ENCODE measurements around the gene COL6A2.
"Not testable (repeated sequence)": the region's sequence is repeated elsewhere in the genome, so short reads cannot be mapped to it uniquely, and the experiment has no call there.

COL6A2 gene

DNA sequence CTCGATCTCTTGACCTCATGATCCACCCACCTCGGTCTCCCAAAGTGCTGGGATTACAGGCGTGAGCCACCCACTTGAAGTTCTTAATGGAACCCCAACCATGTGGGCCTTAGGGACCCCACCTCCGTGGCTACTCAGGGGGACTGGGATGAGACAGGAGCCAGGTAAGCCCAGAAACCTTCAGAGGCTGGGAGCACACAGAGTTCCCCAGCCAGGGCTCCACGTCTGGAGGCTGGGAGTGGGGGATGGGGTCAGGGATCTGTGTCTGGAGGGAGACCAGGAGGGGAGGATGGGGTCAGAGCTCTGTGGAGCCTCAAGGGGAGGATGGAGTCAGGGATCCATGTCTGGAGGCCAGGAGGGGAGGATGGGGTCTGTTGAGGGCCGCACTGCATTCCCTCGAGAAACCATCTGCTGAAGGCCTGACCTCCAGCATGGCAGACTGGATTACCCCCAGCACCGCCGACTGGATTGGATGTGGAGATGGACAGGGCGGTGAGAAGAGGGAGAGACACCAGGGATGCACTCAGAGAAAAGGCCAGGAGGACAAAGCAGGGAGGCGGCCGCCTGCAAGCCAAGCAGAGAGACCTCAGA lies 59.6 kb downstream of the COL6A2 start:
- no peaks in the 10 kb centered on the region for H3K36me3 Mint-ChIP-seq (ENCODE audit: low read depth)
- no peaks in the 10 kb centered on the region for H3K4me1 Mint-ChIP-seq (ENCODE audit: low read depth)
- H3K9me3 Mint-ChIP-seq, result no peaks in the 10 kb centered on the region
- DNase-seq, result peak; percentile 5
- no peak overlapping the region for H3K27ac Mint-ChIP-seq
- H3K4me3 Mint-ChIP-seq, result no peak overlapping the region
- H3K27me3 Mint-ChIP-seq, result no peaks in the 10 kb centered on the region

DNA sequence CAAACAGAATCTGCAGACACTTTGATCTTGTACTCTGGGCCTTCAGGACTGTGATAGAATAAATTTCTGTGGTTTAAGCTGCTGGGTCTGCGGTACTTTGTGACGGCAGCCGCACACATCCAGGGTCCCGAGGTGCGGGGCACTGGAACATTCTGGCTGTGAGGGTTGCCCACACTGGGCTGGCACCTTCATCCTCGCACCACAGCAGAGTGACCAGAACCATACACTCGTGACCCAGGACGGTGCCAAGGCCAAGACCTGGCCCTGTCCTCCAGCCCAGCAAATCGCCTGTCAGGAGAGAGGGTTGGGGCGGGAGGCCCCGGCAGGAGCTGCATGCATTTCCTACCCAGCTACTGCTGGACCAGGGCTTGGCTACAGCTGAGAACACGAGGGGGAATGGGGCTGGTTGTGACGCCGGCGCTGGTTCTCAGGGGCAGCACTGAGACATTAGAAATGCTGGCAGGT lies 60.1 kb downstream of the COL6A2 start:
- H3K9me3 Mint-ChIP-seq, result no peaks in the 10 kb centered on the region
- H3K27ac Mint-ChIP-seq, result no peak overlapping the region

DNA sequence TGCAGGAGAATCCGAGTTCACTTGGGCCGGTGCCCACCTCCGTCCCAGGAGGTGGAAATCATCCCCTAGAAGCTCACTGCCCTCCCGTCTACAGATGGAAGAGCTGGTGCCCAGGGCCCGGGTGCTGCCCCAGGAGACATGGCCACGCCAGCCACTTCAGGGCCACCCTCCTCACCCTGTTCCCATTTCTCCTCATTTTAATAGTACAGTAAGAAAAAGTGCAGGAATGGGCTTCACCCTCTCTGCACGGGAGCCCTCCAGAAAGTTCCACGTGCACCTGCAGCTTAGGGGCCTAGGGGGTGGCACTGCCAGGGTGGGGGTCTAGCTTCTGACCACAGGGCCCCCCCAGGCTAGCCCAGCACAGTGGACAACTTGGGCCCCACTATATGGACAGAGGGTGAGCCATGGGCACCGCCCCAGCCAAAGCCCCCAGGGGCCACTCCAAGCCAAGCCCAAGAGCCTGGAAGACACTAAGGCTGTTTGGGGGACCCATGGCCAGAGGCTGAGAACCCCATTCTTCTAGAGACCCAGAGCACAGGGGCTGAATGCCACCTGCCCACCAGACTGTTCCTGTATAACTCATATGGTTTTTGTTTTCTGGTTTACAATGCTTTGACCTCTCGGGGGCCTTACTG lies 60.9 kb downstream of the COL6A2 start:
- Mint-ChIP-seq H3K9me3 (no peaks in the 10 kb centered on the region), H3K36me3 (ENCODE audit: low read depth) (no peaks in the 10 kb centered on the region), H3K4me1 (ENCODE audit: low read depth) (no peaks in the 10 kb centered on the region), H3K4me3 (no peak overlapping the region), H3K27ac (no peak overlapping the region), H3K27me3 (no peaks in the 10 kb centered on the region)
- DNase-seq, result peak; percentile 16

More for the DNA sequence above, 60.1 kb downstream of the COL6A2 start:
- DNase-seq, result peak; percentile 5
- H3K36me3 Mint-ChIP-seq (ENCODE audit: low read depth), result no peaks in the 10 kb centered on the region
- H3K27me3 Mint-ChIP-seq, result no peaks in the 10 kb centered on the region
- no peak overlapping the region for H3K4me3 Mint-ChIP-seq
- no peaks in the 10 kb centered on the region for H3K4me1 Mint-ChIP-seq (ENCODE audit: low read depth)

DNA sequence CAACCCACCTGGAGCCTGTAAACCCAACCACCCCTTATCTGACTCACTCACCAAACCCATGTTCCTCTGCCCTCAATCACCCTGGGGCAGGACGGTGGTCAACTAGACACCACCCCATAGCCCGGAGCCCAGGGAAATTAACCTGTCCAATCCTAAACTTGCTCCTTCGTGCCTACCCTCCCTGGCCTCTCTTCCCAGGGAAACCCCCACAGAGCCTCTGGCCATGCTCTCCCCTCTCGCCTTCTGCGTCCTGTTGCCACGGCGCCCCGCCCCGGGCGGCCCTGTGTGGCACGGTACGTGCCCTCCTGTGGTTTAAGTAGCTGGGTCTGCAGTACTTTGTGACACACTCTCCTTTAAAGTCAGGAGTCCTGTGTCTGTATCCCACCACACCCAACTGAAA lies 61.5 kb downstream of the COL6A2 start:
- Mint-ChIP-seq H3K27me3 (no peaks in the 10 kb centered on the region), H3K27ac (no peak overlapping the region), H3K4me3 (no peak overlapping the region), H3K4me1 (ENCODE audit: low read depth) (no peaks in the 10 kb centered on the region), H3K36me3 (ENCODE audit: low read depth) (no peaks in the 10 kb centered on the region), H3K9me3 (no peaks in the 10 kb centered on the region)
- no peak for DNase-seq

DNA sequence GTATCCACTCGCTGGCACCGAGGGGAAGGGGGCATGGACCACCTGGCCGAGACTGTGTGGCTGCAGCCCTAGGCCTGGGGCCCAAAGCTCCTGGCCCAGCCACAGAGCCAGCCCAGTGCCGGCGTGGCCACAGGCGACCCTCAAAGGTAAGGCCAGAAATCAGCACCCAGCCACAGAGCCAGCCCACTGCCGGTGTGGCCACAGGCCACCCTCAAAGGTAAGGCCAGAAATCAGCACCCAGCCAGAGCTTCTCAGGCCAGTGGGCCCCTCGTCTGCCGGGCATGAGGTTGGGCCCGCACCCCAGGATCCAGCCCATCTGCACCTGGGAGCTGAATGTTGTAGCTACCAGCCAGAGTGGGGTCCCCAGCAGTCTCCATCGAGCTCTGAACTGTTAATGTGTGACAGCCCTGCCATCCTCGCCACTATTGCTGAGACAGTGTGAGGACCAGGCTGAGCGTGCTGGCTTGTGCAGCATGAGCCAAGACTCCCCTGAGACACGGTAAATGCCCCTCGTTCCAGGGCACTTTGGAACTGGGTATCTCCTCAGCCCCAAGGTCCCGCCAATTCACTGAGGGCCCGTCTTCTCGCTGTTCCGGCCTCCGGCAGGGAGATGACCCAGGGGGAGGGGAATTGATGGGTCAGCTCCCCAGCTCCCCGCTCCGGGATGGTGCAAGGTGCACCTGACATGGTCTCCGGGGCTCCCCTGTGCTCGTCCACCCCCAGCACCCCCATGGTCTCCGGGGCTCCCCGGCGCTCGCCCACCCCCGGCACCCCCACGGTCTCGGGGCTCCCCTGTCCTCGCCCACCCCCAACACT lies 62.1 kb downstream of the COL6A2 start:
- no peaks in the 10 kb centered on the region for H3K9me3 Mint-ChIP-seq
- no peaks in the 10 kb centered on the region for H3K36me3 Mint-ChIP-seq (ENCODE audit: low read depth)
- H3K27ac Mint-ChIP-seq, result no peak overlapping the region
- H3K27me3 Mint-ChIP-seq, result no peaks in the 10 kb centered on the region
- no peaks in the 10 kb centered on the region for H3K4me1 Mint-ChIP-seq (ENCODE audit: low read depth)
- DNase-seq, result peak; percentile 26
- H3K4me3 Mint-ChIP-seq, result no peak overlapping the region

DNA sequence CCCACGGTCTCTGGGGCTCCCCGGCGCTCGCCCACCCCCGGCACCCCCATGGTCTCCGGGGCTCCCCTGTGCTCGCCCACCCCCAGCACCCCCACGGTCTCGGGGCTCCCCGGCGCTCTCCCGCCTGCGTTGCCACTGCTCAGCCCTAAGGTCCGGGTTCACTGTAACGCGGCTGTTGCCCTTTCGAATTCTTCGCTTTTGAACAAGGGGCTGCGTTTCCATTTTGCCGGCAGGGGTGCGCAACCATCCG lies 62.7 kb downstream of the COL6A2 start:
- H3K4me1 Mint-ChIP-seq (ENCODE audit: low read depth), result no peaks in the 10 kb centered on the region
- DNase-seq, result peak; percentile 31
- no peaks in the 10 kb centered on the region for H3K36me3 Mint-ChIP-seq (ENCODE audit: low read depth)
- no peak overlapping the region for H3K4me3 Mint-ChIP-seq
- no peak overlapping the region for H3K27ac Mint-ChIP-seq
- no peaks in the 10 kb centered on the region for H3K9me3 Mint-ChIP-seq
- no peaks in the 10 kb centered on the region for H3K27me3 Mint-ChIP-seq

DNA sequence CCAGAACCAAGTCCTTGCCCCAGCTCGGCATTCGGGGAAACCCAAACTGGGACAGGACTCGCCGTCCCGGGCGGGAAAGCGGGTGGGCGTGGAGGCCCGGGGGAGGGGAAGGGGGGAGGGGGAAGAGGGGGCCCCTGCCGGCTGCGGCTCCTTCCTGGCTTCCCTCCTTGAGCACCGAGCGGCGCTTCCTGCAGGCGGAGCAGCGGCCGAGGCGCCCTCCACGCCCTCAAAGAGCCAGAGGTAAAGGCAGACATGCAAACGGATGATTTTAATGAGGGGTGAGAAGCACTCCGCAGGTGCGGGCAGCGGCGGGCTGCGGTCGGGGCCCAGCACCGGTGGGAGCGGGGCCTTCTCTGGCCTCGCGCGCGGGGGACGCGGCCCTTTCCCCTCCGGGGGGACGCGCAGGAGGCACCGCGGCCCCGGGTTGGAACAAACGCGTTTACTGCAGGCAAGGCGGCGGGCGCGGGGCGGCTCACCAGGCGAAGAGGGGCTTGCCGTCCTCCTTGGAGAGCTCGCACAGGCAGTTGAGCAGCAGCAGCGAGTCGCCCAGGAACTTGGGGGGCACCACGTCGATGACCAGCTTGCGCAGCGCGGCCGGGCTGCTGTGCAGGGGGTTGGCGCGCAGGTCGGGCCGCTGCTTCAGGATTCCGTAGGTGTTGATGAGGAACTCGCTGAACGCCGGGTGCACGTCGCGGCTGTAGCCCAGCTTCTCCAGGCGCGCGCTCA lies 63.2 kb downstream of the COL6A2 start:
- Mint-ChIP-seq H3K4me3 (no peak overlapping the region), H3K36me3 (ENCODE audit: low read depth) (no peaks in the 10 kb centered on the region), H3K4me1 (ENCODE audit: low read depth) (no peaks in the 10 kb centered on the region), H3K27ac (no peak overlapping the region), H3K9me3 (no peaks in the 10 kb centered on the region), H3K27me3 (no peaks in the 10 kb centered on the region)
- DNase-seq, result peak; percentile 34

DNA sequence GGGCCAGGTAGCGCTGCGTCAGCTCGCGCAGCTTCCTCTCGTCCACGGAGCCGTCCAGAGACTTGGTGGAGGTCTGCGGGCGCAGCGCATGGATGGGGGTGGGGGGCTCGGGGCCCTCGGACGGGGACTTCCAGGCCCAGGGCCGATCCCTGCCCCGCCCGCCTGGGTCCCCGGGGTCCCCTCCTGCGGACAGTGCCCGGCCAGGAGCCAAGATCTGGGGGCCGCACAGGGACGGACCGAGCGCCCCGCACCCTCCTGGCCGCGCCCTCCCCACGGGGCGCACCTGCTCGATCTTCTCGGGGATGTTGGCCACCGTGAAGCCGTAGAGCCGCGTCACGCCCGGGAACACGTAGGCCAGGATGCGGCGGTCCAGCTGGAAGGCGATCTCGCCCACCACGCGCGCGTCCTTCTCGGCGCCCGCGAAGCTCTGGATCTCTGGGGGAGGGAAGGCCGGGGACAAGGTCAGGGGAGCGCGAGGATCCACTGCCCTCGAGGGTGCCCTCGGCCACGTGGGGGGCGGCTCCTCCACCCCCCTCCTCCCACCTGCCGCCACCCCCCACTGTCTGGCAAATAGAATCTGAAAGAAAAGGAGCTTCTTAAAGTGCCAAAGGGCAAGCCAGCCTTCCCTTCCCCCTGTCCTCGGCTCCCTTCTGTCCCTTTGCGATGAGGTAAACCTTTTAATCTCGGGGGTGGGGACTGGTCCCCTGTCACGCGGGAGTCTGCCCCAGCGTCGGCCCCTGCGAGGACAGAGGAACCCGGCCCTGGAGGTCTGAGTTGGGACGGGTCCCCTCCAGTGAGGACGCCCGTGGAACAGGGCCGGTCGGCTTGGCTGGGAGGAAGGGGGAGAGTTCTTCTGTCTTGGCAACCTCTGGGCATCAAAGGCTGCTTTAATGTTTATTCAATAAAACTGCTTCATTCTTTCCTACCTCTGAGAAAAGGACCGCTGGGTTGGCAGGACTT lies 64.0 kb downstream of the COL6A2 start:
- Mint-ChIP-seq H3K36me3 (ENCODE audit: low read depth) (no peaks in the 10 kb centered on the region), H3K27ac (no peak overlapping the region), H3K9me3 (no peaks in the 10 kb centered on the region), H3K27me3 (no peaks in the 10 kb centered on the region), H3K4me3 (no peak overlapping the region), H3K4me1 (ENCODE audit: low read depth) (no peaks in the 10 kb centered on the region)
- peak; percentile 26 for DNase-seq

DNA sequence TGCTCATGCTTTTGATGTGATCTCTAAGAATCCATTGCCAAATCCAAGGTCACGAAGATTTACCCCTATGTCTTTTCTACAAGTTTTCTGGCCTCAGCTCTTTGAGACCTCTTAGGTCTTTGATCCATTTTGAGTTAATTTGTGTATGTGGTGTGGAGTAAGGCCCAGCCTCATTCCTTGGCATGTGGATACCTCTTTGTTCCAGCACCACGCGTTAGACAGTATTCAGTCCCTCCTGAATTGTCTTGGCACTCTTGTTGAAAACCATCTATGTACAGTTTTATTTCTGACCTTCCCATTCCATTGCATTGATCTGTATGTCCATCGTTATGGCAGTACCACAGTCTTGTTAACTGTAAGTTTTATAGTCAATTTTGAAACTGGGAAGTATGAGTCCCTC lies 65.5 kb downstream of the COL6A2 start:
- H3K27ac Mint-ChIP-seq, result no peak overlapping the region
- no peaks in the 10 kb centered on the region for H3K9me3 Mint-ChIP-seq

DNA sequence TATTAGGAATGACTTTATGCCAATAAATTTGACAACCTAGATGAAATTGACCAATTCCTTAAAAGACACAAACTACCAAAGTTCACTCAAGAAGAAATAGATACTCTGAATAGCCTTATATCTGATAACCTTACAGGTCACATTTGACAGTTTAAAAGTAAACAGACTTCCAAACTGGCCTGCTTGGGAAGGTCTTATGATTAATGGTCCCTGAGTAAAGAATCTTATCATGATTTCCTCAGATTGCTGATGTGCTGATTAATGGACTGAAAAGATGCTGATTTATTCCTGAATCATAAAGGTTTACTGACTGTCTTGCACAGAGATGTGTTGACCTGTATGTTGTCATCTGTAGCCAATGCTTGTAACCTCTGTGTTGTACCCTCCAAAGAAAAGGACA lies 67.2 kb downstream of the COL6A2 start:
- no peak for DNase-seq
- no peaks in the 10 kb centered on the region for H3K4me1 Mint-ChIP-seq (ENCODE audit: low read depth)
- no peaks in the 10 kb centered on the region for H3K27me3 Mint-ChIP-seq
- no peak overlapping the region for H3K4me3 Mint-ChIP-seq
- H3K27ac Mint-ChIP-seq, result no peak overlapping the region
- no peaks in the 10 kb centered on the region for H3K36me3 Mint-ChIP-seq (ENCODE audit: low read depth)
- no peaks in the 10 kb centered on the region for H3K9me3 Mint-ChIP-seq

More for the DNA sequence above, 65.5 kb downstream of the COL6A2 start:
- DNase-seq, result no peak
- Mint-ChIP-seq H3K36me3 (ENCODE audit: low read depth) (no peaks in the 10 kb centered on the region), H3K4me1 (ENCODE audit: low read depth) (no peaks in the 10 kb centered on the region), H3K4me3 (no peak overlapping the region), H3K27me3 (no peaks in the 10 kb centered on the region)

DNA sequence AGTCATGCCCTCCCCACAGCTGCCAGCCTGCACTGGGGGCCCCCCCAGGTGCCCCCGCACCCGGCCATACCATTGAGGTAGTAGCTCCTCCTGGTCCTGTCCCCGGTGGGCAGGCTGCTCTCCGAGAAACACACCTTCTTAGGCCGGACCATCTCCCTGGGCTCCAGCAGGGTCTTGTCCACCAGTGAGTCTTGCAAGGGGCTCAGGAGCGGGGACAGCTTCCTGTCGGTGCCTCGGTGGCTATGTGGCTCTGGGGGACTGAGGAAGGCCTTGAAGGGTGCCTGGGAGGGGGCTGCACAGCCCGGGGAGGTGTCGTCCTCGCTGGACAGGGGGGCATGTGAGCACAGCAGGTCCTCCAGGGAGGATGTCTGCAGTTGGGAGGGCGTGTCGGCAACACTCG lies 70.3 kb downstream of the COL6A2 start:
- H3K27me3 Mint-ChIP-seq, result no peaks in the 10 kb centered on the region
- no peak overlapping the region for H3K4me3 Mint-ChIP-seq
- no peak overlapping the region for H3K27ac Mint-ChIP-seq
- H3K36me3 Mint-ChIP-seq (ENCODE audit: low read depth), result no peaks in the 10 kb centered on the region
- peak; percentile 7 for DNase-seq
- no peaks in the 10 kb centered on the region for H3K9me3 Mint-ChIP-seq
- peaks cover 6% of the 10 kb centered on the region for H3K4me1 Mint-ChIP-seq (ENCODE audit: low read depth)

DNA sequence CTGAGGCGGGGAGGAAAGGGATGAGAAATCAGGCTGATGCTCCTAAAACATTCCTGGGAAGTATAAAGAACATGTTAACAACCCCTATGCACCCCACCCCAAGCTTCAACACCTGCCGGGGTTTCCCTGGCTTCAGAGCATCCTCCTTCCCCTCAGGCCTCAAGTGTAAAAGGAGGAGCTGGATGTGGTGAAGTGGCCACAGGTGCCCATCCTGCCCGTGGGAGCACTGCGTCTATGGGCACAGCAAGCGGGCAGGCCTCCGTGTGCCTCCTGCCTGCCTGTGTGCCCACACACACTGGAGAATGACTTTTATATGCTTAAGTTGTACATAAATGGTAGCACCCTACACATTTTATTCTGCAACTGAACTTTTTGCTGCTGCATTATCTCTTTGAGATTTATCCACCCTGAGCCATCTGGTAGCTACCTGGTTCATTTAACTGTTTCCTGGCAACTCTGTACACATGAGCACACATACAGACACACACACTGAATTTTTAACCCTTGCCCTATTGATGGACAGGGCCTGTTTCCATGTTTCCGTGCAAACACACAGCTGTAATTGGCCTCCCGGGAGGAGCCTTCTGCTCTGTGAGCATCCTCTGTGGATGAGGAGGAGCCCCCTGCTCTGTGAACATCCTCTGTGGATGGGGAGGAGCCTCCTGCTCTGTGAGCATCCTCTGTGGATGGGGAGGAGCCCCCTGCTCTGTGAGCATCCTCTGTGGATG lies 70.9 kb downstream of the COL6A2 start:
- H3K4me1 Mint-ChIP-seq (ENCODE audit: low read depth), result peaks cover 6% of the 10 kb centered on the region
- H3K9me3 Mint-ChIP-seq, result no peaks in the 10 kb centered on the region
- no peak overlapping the region for H3K4me3 Mint-ChIP-seq
- no peaks in the 10 kb centered on the region for H3K27me3 Mint-ChIP-seq
- H3K27ac Mint-ChIP-seq, result no peak overlapping the region
- DNase-seq, result peak; percentile 17
- no peaks in the 10 kb centered on the region for H3K36me3 Mint-ChIP-seq (ENCODE audit: low read depth)

DNA sequence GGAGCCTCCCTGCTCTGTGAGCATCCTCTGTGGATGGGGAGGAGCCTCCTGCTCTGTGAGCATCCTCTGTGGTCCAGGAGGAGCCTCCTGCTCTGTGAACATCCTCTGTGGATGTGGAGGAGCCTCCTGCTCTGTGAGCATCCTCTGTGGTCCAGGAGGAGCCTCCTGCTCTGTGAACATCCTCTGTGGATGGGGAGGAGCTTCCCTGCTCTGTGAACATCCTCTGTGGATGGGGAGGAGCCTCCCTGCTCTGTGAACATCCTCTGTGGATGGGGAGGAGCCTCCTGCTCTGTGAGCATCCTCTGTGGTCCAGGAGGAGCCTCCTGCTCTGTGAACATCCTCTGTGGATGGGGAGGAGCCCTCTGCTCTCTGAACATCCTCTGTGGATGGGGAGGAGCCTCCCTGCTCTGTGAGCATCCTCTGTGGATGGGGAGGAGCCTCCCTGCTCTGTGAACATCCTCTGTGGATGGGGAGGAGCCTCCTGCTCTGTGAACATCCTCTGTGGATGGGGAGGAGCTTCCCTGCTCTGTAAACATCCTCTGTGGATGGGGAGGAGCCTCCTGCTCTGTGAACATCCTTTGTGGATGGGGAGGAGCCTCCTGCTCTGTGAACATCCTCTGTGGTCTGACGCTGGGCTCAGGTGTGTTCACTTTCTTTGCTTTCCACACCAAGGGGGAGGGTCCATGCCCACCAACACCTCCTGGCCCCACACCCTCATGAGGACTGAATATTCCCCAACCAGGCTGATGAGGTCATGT lies 72.7 kb downstream of the COL6A2 start:
- H3K4me3 Mint-ChIP-seq; H3K36me3 Mint-ChIP-seq (ENCODE audit: low read depth); H3K4me1 Mint-ChIP-seq (ENCODE audit: low read depth); H3K27me3 Mint-ChIP-seq: not testable (repeated sequence)
- peak; percentile 22 for DNase-seq
- Mint-ChIP-seq H3K27ac (peak overlapping the region; percentile 15), H3K9me3 (peaks cover 13% of the 10 kb centered on the region)

Measured in activated T-cell treated with anti-CD3 and anti-CD28 coated beads, Interleukin-2, amount 50 U/mL, for 24 hours (primary cell).